Measurements from ENCODE around the gene SYVN1. TPM values are rescaled to one million over a fixed set of nuclear protein-coding genes. Genes with fewer than 3 reads are reported as not detected.

The SYVN1 gene
- total RNA-seq, 1 experiment from 2014 or later: 34.8 TPM

DNA sequence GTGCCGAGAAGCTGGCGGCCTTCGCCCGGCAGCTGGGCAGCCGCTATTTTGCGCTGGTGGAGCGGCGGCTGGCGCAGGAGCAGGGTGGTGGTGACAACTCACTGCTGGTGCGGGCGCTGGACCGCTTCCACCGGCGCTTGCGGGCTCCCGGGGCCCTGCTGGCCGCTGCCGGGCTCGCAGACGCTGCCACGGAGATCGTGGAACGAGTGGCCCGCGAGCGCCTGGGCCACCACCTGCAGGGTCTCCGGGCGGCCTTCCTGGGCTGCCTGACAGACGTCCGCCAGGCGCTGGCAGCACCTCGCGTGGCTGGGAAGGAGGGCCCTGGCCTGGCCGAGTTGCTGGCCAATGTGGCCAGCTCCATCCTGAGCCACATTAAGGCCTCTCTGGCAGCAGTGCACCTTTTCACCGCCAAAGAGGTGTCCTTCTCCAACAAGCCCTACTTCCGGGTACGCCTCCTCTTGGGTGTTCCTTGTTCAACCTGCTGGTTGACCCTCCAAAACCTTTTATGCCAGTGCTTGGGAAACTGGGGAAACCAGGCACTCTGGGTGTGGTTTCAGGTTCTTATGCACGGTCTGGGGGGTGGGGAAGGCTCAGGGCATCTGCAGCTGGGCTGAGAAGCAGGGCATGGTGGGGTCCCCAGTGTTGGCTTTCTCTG lies 25.7 kb downstream of the SYVN1 start:
- CTCF ChIA-PET: interaction anchor here (1.5 kb wide), 1 partner anchor 8 kb away, joined by 5 read pairs; the partner anchor contains the start of gene ZNHIT2
- ATAC-seq: no peak
- Mint-ChIP-seq H3K36me3 (peaks cover 3% of the 10 kb centered on the region; the same call in 1 of the 2 replicates), H3K27me3 (ENCODE audit: low read depth) (no peaks in the 10 kb centered on the region), H3K27ac (no peak overlapping the region), H3K4me1 (peaks cover 13% of the 10 kb centered on the region), H3K9me3 (no peaks in the 10 kb centered on the region), H3K4me3 (no peak overlapping the region)
- TF ChIP-seq, protein P1, sequence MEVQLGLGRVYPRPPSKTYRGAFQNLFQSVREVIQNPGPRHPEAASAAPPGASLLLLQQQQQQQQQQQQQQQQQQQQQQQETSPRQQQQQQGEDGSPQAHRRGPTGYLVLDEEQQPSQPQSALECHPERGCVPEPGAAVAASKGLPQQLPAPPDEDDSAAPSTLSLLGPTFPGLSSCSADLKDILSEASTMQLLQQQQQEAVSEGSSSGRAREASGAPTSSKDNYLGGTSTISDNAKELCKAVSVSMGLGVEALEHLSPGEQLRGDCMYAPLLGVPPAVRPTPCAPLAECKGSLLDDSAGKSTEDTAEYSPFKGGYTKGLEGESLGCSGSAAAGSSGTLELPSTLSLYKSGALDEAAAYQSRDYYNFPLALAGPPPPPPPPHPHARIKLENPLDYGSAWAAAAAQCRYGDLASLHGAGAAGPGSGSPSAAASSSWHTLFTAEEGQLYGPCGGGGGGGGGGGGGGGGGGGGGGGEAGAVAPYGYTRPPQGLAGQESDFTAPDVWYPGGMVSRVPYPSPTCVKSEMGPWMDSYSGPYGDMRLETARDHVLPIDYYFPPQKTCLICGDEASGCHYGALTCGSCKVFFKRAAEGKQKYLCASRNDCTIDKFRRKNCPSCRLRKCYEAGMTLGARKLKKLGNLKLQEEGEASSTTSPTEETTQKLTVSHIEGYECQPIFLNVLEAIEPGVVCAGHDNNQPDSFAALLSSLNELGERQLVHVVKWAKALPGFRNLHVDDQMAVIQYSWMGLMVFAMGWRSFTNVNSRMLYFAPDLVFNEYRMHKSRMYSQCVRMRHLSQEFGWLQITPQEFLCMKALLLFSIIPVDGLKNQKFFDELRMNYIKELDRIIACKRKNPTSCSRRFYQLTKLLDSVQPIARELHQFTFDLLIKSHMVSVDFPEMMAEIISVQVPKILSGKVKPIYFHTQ (CRISPR knock-in tag; IDR thresholded peaks at IDR 0.05): no peak
- TF ChIP-seq, protein P2, sequence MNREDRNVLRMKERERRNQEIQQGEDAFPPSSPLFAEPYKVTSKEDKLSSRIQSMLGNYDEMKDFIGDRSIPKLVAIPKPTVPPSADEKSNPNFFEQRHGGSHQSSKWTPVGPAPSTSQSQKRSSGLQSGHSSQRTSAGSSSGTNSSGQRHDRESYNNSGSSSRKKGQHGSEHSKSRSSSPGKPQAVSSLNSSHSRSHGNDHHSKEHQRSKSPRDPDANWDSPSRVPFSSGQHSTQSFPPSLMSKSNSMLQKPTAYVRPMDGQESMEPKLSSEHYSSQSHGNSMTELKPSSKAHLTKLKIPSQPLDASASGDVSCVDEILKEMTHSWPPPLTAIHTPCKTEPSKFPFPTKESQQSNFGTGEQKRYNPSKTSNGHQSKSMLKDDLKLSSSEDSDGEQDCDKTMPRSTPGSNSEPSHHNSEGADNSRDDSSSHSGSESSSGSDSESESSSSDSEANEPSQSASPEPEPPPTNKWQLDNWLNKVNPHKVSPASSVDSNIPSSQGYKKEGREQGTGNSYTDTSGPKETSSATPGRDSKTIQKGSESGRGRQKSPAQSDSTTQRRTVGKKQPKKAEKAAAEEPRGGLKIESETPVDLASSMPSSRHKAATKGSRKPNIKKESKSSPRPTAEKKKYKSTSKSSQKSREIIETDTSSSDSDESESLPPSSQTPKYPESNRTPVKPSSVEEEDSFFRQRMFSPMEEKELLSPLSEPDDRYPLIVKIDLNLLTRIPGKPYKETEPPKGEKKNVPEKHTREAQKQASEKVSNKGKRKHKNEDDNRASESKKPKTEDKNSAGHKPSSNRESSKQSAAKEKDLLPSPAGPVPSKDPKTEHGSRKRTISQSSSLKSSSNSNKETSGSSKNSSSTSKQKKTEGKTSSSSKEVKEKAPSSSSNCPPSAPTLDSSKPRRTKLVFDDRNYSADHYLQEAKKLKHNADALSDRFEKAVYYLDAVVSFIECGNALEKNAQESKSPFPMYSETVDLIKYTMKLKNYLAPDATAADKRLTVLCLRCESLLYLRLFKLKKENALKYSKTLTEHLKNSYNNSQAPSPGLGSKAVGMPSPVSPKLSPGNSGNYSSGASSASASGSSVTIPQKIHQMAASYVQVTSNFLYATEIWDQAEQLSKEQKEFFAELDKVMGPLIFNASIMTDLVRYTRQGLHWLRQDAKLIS (CRISPR knock-in tag; IDR thresholded peaks at IDR 0.05; ENCODE audit: borderline replicate concordance): no peak
- TF ChIP-seq ETV6 (CRISPR knock-in tag; IDR thresholded peaks at IDR 0.05) (no peak), ZNF232 (CRISPR knock-in tag; IDR thresholded peaks at IDR 0.05) (no peak), SOX15 (CRISPR knock-in tag; IDR thresholded peaks at IDR 0.05) (no peak)
- TF ChIP-seq, protein P3, sequence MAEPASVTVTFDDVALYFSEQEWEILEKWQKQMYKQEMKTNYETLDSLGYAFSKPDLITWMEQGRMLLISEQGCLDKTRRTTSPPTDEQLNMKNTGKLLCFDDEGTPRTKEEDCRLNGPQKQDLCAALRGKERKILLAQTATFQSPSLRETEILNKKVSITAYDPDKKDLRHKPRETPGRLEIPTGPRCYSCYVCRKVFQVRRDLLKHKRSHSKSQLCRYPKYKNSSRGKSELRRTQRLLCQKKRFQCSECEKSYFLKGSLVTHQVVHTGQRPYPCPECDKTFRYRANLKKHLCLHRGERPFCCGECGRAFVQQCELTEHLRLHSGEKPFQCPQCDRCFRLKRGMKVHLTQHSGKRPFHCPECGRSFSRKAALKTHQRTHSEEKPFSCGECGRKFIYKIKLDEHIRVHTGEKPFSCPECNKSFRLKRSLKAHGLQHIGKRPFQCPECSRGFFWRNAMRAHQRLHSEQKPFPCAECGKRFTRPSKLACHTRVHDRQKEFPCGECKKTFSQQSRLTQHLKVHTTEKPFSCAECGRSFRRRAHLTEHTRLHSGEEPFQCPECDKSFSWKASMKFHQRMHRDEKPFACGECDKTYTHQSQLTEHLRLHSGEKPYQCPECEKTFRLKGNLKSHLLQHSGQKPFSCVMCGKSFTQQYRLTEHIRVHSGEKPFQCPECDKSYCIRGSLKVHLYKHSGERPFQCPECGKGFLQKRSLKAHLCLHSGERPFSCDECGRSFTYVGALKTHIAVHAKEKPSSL (CRISPR knock-in tag; conservative IDR thresholded peaks at IDR 0.05): no peak
- TF ChIP-seq, protein P4, sequence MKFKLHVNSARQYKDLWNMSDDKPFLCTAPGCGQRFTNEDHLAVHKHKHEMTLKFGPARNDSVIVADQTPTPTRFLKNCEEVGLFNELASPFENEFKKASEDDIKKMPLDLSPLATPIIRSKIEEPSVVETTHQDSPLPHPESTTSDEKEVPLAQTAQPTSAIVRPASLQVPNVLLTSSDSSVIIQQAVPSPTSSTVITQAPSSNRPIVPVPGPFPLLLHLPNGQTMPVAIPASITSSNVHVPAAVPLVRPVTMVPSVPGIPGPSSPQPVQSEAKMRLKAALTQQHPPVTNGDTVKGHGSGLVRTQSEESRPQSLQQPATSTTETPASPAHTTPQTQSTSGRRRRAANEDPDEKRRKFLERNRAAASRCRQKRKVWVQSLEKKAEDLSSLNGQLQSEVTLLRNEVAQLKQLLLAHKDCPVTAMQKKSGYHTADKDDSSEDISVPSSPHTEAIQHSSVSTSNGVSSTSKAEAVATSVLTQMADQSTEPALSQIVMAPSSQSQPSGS (CRISPR knock-in tag; IDR thresholded peaks at IDR 0.05; ENCODE audit: borderline replicate concordance, low read depth): no peak
- TF ChIP-seq, protein P5, sequence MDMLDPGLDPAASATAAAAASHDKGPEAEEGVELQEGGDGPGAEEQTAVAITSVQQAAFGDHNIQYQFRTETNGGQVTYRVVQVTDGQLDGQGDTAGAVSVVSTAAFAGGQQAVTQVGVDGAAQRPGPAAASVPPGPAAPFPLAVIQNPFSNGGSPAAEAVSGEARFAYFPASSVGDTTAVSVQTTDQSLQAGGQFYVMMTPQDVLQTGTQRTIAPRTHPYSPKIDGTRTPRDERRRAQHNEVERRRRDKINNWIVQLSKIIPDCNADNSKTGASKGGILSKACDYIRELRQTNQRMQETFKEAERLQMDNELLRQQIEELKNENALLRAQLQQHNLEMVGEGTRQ (CRISPR knock-in tag; IDR thresholded peaks at IDR 0.05): no peak
- TF ChIP-seq, protein P6, sequence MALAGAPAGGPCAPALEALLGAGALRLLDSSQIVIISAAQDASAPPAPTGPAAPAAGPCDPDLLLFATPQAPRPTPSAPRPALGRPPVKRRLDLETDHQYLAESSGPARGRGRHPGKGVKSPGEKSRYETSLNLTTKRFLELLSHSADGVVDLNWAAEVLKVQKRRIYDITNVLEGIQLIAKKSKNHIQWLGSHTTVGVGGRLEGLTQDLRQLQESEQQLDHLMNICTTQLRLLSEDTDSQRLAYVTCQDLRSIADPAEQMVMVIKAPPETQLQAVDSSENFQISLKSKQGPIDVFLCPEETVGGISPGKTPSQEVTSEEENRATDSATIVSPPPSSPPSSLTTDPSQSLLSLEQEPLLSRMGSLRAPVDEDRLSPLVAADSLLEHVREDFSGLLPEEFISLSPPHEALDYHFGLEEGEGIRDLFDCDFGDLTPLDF (CRISPR knock-in tag; IDR thresholded peaks at IDR 0.05): no peak
- DNase-seq (ENCODE audit: low spot score): no peak
- POLR2A ChIA-PET: no interaction called here
